GM11168 (cell line): Measurements from ENCODE around the gene SNX7.

Source experiments
- in situ Hi-C: fragments of 300-500 bp; cut with MboI; formaldehyde crosslinking; loops from one replicate; pipeline ENCODE4 v1.12.0; 2022; ENCODE audit warnings: low sequenced_read_pairs; ENCODE audit not compliant: unreplicated experiment

SNX7 gene

GRCh38 chr1:98761219-98761865, 99.8 kb downstream of the SNX7 start:
- in situ Hi-C loops: no loop called here

DNA sequence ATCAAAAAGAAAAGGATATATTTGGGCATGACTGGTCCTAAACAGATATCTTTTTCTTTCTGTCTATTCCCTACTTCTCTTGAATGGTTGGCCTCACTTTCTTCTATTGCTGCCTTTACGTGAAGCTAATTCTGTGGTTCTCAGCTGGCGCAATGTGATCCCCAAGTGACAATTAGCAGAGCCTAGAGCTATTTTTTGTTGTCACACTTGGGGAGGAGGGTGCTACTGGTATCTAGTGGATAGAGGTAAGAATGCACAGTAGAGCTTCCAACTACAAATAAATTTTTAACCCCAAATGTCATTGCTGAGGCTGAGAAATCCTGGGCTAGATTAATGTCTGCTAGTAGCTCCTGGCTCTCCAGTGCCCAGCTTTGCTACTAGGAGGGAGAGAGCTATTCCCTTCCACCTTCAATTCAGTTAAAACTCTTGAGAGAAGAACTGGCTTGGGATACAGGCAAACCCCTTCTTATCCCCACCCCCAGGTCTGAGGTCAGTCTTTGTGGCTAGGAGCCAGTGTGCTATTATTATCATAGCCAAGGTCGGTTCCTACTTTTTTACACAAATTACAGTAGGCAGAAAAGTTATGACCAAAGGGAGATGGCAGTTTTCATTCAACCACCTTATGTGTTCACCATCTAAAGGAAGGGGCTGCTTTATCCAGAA, 102.1 kb downstream of the SNX7 start:
- in situ Hi-C loops: no loop called here

DNA sequence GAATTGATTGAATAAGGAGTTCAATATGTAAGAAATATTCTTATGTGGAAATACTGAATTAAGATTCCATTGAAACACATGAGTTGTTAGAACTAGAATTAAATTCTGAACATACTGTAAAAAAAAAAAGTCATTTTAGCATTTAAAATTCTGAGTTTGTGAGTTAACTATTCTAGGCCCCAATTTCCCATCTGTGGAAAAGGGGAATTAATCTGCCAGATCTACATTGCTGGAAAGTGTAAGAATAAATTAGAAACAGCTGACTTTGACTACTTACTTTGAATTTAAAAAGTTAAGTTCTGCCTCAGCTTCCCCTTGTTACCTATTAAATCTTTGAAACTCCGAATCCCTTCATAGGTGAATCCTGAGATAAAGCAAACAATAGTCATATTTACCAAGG, 103.0 kb downstream of the SNX7 start:
- in situ Hi-C loops: no loop called here

DNA sequence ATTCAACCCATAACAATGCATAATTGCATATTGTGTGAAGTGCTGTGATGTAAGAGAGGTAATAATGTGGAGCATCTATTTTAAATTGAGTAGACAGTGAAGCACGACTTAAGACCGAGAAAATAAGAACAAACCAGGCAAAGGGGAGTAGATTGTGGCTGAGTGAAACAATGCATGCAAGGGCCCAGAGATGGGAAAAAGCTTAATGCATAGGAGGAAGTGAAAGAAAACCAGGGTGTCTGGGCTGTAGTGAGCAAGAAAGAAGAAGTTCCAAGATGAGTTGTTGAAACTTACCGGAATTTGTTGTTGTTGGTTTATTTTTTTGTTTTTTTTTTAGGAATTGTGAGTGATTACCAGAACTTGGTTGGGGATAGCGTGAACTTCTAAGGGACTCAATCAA, 104.7 kb downstream of the SNX7 start:
- in situ Hi-C loops: no loop called here

GRCh38 chr1:98769162-98769561, 107.6 kb downstream of the SNX7 start:
- in situ Hi-C loops: no loop called here

- in situ Hi-C loops: no loop called here
Measured at GRCh38 chr1:98781906-98782305, 120.4 kb downstream of the SNX7 start.

DNA sequence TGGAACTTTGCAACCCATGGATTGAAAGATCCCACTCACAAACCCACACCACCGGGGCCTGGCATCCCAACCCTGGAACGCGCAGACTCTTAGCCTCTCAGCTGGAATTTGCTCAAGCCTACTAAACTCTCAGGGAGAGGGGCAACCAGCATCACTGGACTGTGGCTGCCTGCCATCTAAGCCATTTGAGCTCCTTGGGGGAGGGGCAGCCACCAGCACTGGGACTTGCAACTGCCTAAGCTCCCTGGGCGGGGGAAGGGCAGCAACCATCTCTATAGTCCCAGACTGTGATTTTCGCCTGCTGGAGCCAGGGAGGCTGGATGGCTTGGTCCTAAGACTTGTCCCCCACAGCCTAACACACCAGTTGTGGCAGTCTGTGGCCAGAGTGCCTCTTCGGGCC, 122.3 kb downstream of the SNX7 start:
- in situ Hi-C loops: no loop called here

- in situ Hi-C loops: no loop called here
Measured at GRCh38 chr1:98791498-98791897, 130.0 kb downstream of the SNX7 start.

GRCh38 chr1:98792123-98792522, 130.6 kb downstream of the SNX7 start:
- in situ Hi-C loops: no loop called here

- in situ Hi-C loops: no loop called here
Measured at GRCh38 chr1:98793136-98793535, 131.6 kb downstream of the SNX7 start.

GRCh38 chr1:98794196-98794886, 132.8 kb downstream of the SNX7 start:
- in situ Hi-C loops: no loop called here

DNA sequence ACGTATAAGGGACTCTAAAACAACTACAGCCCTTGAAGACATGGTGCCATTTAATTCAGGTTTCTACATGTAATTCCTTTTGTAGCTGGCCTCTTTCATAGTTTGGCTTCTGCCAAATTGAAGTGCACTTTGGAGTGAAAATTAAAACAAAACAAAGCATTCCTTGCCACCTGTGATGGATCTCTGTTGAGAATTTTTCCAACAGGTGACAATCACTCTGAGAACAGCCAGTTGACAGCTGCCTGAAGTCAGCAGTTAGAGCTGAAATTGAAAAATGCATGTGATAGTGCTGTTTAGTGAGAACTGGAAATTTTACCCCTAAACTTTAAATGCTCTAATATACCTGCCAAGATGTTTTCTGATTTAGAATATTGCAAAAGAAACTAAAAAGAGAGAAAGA, 134.5 kb downstream of the SNX7 start:
- in situ Hi-C loops: no loop called here

DNA sequence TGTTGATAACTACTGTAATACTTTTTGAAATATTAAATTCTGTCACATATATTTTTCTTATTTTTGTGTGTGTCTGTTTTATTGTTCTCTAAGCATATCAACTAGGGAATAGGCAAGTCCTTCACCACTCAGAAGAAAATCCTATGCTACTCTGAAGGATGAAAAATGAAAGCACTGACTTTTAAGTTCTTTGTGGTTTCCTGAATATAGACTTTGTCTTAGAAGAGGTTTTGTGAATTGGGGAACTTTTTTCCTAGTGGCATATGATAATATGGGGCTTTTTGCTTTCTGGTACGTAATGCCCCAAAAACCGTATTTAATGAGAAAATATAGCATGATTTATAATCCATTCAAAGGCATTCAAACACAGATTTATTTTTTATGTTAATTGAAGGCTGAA, 136.0 kb downstream of the SNX7 start:
- in situ Hi-C loops: no loop called here
